ENCODE results near the gene IFRD2.
A peak's percentile ranks its signal among the peaks of the same experiment; 100 is the strongest.
"Not testable (repeated sequence)": the region's sequence is repeated elsewhere in the genome, so short reads cannot be mapped to it uniquely, and the experiment has no call there.

Gene IFRD2

DNA sequence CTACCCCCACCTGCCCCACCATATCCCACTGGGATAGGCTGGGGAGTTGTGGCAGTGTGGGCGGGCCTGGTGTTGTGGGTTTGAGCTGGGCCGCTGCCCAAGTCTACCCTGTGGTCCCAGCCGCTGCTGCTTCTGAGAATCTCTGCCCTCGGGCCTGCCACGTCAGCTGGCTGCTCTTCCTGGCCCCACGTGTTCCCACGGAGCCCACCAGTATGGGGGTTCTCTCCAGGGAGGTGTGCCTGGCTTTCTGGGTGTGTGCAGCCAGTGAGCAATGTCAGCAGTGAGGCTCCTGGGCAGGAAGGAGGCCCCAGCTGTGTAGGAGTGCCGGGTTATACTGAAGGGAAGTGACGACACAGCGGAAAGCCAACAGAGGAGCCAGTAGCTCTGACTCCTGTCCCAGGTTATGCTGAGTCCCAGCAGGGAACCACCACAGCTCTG is 45.7 kb downstream of the IFRD2 start:
- peak; percentile 59 to 89 (median 74) for DNase-seq

GRCh38 chr3:50245831-50246516 is 46.3 kb downstream of the IFRD2 start:
- DNase-seq = peak; percentile 86 to 96 (median 93)

DNA sequence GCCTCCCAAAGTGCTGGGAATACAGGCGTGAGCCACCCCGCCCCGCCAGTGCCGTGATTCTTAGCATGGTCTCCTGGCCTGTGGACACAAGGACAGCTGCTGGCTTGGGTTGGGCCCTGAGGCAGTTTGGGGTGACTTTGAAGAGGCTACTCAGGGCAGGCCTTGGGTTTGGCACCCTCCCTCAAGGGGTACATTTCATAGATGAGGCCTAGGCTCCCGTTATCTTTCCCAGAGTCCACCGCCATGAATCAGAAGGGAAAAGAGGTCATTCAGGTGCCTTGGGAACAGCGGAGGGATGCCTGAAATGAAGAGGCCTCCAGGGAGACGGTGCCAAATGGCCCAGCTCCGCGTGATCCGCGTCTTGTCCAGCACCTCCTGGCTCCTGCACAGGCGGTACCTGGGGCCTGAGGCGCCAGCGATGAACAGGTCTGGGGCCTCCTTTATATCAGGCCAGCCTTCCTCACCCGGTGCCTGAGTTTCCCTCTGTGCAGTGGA is 46.9 kb downstream of the IFRD2 start:
- DNase-seq = no peak

- DNase-seq = not testable (repeated sequence)
Observed at GRCh38 chr3:50244813-50245212, 47.4 kb downstream of the IFRD2 start.

GRCh38 chr3:50243543-50243895 is 48.7 kb downstream of the IFRD2 start:
- no peak for DNase-seq

DNA sequence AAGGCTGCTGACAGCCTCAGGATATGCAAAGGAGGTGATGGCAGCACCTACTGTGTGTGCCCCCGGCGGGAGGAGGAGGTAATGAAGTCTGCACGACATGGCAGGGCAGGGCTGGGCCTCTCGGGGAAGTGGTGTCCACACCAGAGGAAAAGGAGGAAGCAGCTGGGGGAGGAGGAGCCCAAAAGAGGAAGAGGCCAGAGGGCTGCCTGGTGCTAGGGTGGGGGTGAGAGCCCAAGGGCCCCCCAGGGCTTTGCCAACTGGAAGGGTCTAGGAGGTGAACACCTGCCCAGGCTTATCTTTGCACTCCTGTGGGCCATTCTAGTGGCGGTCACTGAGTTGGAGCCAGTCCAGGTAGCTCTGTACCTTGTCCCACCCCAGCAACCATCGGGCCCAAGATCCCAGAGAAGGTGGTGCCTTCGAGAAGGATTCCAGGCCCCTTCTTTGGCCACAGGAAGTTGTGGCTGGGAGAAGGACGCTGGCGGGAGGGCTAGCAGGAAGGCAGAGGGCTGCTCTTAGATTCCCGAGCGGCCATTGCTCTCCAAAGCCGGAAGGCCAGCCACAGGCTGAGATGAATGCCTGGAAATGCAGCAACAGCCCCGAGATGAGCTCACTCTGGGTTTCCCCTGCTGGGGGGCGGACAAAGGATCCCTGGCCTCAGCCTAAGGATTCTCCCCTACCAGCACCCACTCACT is 49.2 kb downstream of the IFRD2 start:
- peak in 2 of 5 donors; percentile 31 to 32 for DNase-seq

DNA sequence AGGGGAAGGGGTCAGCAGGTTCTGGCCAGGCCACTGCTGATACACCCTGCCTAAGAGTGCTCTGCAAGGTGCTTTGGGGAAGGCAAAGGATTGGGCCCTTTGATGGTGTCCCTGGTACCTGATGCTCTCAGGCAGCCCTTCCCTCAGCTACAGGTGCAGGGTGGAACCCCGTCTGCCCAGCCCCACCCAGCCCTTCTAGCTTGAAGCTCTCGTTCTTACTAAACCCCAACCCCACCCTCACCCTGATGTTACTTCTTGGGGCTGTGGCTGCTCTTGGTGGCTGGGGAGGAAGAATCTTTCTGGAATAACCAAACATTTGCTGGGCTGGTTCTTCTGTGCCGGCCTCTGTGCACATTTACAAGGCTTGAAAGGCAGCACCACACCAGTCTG is 49.9 kb downstream of the IFRD2 start:
- DNase-seq = peak in 1 of 5 donors; percentile 59

GRCh38 chr3:50241713-50242380 is 50.4 kb downstream of the IFRD2 start:
- no peak for DNase-seq

- DNase-seq = no peak
Observed at GRCh38 chr3:50241163-50241562, 51.1 kb downstream of the IFRD2 start.

- no peak for DNase-seq
Observed at GRCh38 chr3:50239649-50240048, 52.6 kb downstream of the IFRD2 start.

GRCh38 chr3:50238549-50239026 is 53.6 kb downstream of the IFRD2 start:
- DNase-seq = peak in 1 of 5 donors; percentile 22

DNA sequence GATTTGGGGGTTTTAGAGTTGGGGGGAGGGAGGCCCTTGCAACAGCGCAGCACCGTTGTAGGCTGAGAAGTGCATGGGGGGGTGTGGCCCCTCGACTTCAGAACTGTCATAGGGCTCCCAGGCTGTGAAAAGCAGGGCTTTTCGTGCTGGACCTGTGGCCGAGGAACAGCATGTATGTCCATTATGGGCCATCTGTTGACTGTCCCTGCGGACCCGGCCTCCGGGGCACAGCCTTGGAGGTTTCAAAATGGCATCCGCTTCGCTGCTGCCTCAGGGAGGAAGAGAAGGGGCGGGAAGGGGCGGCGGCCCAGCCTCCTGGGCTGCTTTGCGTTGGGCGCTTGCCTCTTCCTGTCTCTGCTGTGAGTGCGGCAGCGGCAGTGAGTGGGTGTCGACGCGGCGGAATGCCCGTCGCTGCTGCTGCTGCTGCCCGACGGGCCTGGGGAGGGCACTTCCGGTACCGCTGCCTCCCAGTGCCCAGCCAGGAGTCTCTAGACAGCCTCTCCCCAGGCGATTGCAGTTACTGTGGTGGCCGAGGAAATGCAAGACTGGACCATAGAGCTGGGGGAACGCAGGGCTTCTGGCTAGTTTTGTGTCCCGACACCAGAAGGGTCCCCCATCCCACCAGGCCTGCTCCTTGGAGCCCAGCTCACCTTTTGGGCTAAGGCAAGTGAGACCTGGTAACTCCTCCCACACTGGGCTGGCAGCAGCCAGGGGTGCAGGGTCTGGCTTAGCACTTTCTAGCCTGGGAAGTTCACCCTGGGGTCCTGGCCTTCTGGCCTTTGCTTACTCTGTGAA is 54.3 kb downstream of the IFRD2 start:
- peak; percentile 72 to 92 (median 83) for DNase-seq
